ENCODE results near the gene FHL2. TPM values are rescaled to one million over a fixed set of nuclear protein-coding genes. Genes with fewer than 3 reads are reported as not detected.

FHL2 gene
- 47.8 TPM for polyA plus RNA-seq (2012; ENCODE audit: insufficient read depth, insufficient read length, low read depth)

- peak; percentile 79 for DNase-seq
- H3K9me3 ChIP-seq = no peaks in the 10 kb centered on the region
- H3K4me3 ChIP-seq (ENCODE audit: low read depth, low read length) = peak within 1 kb of the TSS; percentile 76
These were observed at the start of gene FHL2 for GRCh38 chr2:105398336-105399206. TSS of gene FHL2 (minus strand) at chr2:105399051. CDS start at chr2:105386516, 12,535 bp downstream.

DNA sequence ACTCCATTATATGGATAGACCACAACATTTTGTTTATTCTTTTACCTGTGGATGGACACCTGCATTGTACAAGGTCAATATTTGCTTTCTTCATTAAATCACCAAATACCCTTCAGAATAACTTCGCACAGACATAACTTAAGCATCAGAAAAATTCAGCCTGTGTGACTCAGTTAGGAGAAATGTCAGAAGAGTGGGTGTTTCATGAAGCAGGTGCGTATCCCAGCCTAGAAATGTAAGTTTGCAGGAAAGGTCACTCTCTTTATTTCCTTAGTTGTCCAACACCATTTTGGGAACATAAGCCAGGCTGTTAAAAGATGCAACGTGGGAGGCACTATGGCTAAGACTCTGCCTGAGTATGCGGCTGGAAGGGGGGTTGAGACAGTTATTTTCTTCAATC is 48.6 kb upstream of the FHL2 start:
- no peak overlapping the region for H3K4me3 ChIP-seq (ENCODE audit: low read depth, low read length)
- TF ChIP-seq, protein P1, sequence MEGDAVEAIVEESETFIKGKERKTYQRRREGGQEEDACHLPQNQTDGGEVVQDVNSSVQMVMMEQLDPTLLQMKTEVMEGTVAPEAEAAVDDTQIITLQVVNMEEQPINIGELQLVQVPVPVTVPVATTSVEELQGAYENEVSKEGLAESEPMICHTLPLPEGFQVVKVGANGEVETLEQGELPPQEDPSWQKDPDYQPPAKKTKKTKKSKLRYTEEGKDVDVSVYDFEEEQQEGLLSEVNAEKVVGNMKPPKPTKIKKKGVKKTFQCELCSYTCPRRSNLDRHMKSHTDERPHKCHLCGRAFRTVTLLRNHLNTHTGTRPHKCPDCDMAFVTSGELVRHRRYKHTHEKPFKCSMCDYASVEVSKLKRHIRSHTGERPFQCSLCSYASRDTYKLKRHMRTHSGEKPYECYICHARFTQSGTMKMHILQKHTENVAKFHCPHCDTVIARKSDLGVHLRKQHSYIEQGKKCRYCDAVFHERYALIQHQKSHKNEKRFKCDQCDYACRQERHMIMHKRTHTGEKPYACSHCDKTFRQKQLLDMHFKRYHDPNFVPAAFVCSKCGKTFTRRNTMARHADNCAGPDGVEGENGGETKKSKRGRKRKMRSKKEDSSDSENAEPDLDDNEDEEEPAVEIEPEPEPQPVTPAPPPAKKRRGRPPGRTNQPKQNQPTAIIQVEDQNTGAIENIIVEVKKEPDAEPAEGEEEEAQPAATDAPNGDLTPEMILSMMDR (IDR thresholded peaks at IDR 0.05; ENCODE audit: low read depth, low read length) = no peak
- no peak for DNase-seq

More at GRCh38 chr2:105398336-105399206, at the start of gene FHL2:
- Histone ChIP-seq H3K36me3 (no peaks in the 10 kb centered on the region; the same call in none of the 2 replicates), H3K4me1 (0 out of 2 replicates have a peak, but pooled peaks cover 3% of the 10 kb centered on the region), H3K27me3 (no peaks in the 10 kb centered on the region)
- TF ChIP-seq, protein P1 (IDR thresholded peaks at IDR 0.05; ENCODE audit: low read depth, low read length) = peak; percentile 23

GRCh38 chr2:105446501-105446900 is 47.6 kb upstream of the FHL2 start:
- no peak for DNase-seq
- H3K27me3 ChIP-seq = no peaks in the 10 kb centered on the region
- H3K36me3 ChIP-seq = no peaks in the 10 kb centered on the region
- H3K4me1 ChIP-seq = no peaks in the 10 kb centered on the region
- H3K9me3 ChIP-seq = no peaks in the 10 kb centered on the region
- TF ChIP-seq, protein P1 (IDR thresholded peaks at IDR 0.05; ENCODE audit: low read depth, low read length) = no peak
- no peak overlapping the region for H3K4me3 ChIP-seq (ENCODE audit: low read depth, low read length)

More for the DNA sequence above, 48.6 kb upstream of the FHL2 start:
- Histone ChIP-seq H3K9me3 (no peaks in the 10 kb centered on the region), H3K27me3 (no peaks in the 10 kb centered on the region), H3K4me1 (no peaks in the 10 kb centered on the region), H3K36me3 (no peaks in the 10 kb centered on the region)

DNA sequence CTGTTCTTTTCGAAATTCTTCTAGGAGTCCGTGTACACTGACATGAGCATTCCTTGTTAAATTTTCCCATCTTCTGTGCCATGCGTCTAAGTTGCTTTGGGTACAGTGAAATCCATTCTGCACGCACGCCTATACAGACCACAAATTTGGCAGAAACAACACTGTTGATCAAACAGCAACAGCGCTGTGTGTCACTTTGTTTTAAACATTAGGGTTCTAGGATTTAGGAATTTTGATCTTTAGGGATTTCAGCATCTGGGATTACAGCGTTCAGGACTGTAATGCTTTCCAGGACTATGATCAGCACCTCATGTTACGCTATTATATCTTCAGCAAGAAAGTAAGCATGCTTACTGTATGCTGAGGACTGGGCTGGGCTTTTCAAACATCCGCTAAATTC is 47.1 kb upstream of the FHL2 start:
- TF ChIP-seq, protein P1 (IDR thresholded peaks at IDR 0.05; ENCODE audit: low read depth, low read length) = no peak
- no peaks in the 10 kb centered on the region for H3K36me3 ChIP-seq
- H3K4me1 ChIP-seq = no peaks in the 10 kb centered on the region
- no peaks in the 10 kb centered on the region for H3K27me3 ChIP-seq
- no peak for DNase-seq
- H3K9me3 ChIP-seq = no peaks in the 10 kb centered on the region
- no peak overlapping the region for H3K4me3 ChIP-seq (ENCODE audit: low read depth, low read length)

- Histone ChIP-seq H3K36me3 (no peaks in the 10 kb centered on the region), H3K4me3 (ENCODE audit: low read depth, low read length) (no peak overlapping the region), H3K4me1 (no peaks in the 10 kb centered on the region), H3K27me3 (no peaks in the 10 kb centered on the region), H3K9me3 (no peaks in the 10 kb centered on the region)
- no peak for DNase-seq
- TF ChIP-seq, protein P1 (IDR thresholded peaks at IDR 0.05; ENCODE audit: low read depth, low read length) = no peak
These were observed 46.6 kb upstream of the FHL2 start for GRCh38 chr2:105445498-105445897.

Data from BE2C (cell line).